Endothelial cell of umbilical vein (primary cell): ENCODE data around the gene RBL1. TPM values are rescaled to one million over a fixed set of nuclear protein-coding genes. Genes with fewer than 3 reads are reported as not detected.

Source experiments
- BruUV-seq: library from RNA; stranded (reverse); fragments of 400-500 nt; replicated peaks from 2 replicates; lab custom pipeline; 2021; lab: Mats Ljungman, UMichigan
- CTCF ChIA-PET: fragments of 300-600, 350-600 bp; sonication (Branson Sonifier 250); formaldehyde crosslinking; loops from one replicate; lab custom pipeline; 2021; ENCODE audit warnings: antibody characterized with exemption, inconsistent platforms; lab: Charles Lee
- POLR2A ChIA-PET: fragments of 300-600, 350-600 bp; sonication (Branson Sonifier 250); formaldehyde crosslinking; loops from one replicate; lab custom pipeline; 2021; ENCODE audit warnings: antibody characterized with exemption, inconsistent platforms; lab: Charles Lee
- DNase-seq: peaks from one replicate; pipeline ENCODE4 v3.0.0-alpha.2; 2011; ENCODE audit warnings: low read depth, low spot score
- FAIRE-seq: peaks from 2 replicates; lab custom pipeline; 2011; peaks lifted over from hg19 to GRCh38; lab: Jason Lieb, UNC
- H2AFZ ChIP-seq: 2 replicates; pipeline ENCODE4 v1.6.0; 2012; ENCODE audit warnings: low read depth, low read length, control low read depth, inconsistent platforms
- H3K27ac ChIP-seq: 2 replicates; pipeline ENCODE4 v1.5.1; 2011; ENCODE audit warnings: low read depth, mild to moderate bottlenecking, control low read depth, low read length, moderate library complexity; ENCODE audit not compliant: insufficient read depth
- H3K27me3 ChIP-seq, 2 experiments: 2 replicates each; pipeline versions ENCODE4 v1.6.0 to v1.6.1; 2011; ENCODE audit warnings: low read length in 2 of 2, mixed read lengths in 1 of 2; ENCODE audit not compliant: control insufficient read depth in 2 of 2, insufficient read depth in 2 of 2
- H3K36me3 ChIP-seq, 2 experiments: 2 replicates in 1 of 2; 3 replicates in 1 of 2; pipeline ENCODE4 v1.5.1; 2011; ENCODE audit warnings: low read length in 2 of 2, mild to moderate bottlenecking in 1 of 2, moderate library complexity in 1 of 2; ENCODE audit not compliant: control insufficient read depth in 2 of 2, insufficient read depth in 2 of 2; ENCODE audit errors: extremely low read depth in 1 of 2
- H3K4me1 ChIP-seq: 3 replicates; pipeline ENCODE4 v1.5.1; 2011; ENCODE audit warnings: mild to moderate bottlenecking, low read length; ENCODE audit not compliant: control insufficient read depth, insufficient read depth; ENCODE audit errors: extremely low read depth
- H3K4me2 ChIP-seq: 2 replicates; pipeline ENCODE4 v1.6.1; 2011; ENCODE audit warnings: low read length, control low read depth, mixed read lengths; ENCODE audit not compliant: insufficient read depth
- H3K4me3 ChIP-seq, 3 experiments: fragments of 200-600 bp in 1 of 3; sonication (generic), shearing (Covaris generic) in 1 of 3; replicated peaks in 1 of 3; 2 replicates each; pipeline ENCODE4 v1.5.1; 2011 to 2016; ENCODE audit warnings: control low read depth in 3 of 3, low read length in 3 of 3, mild to moderate bottlenecking in 2 of 3, inconsistent platforms in 1 of 3, low read depth in 1 of 3, moderate library complexity in 1 of 3; ENCODE audit not compliant: insufficient read depth in 1 of 3
- H3K79me2 ChIP-seq: 2 replicates; pipeline ENCODE4 v1.6.0; 2012; ENCODE audit warnings: low read length, inconsistent platforms; ENCODE audit not compliant: control insufficient read depth, insufficient read depth
- H3K9ac ChIP-seq: replicated peaks from 2 replicates; pipeline ENCODE3; 2011; ENCODE audit warnings: low read length, control low read depth; ENCODE audit not compliant: insufficient read depth; ENCODE audit errors: extremely low read depth
- H3K9me1 ChIP-seq: replicated peaks from 3 replicates; pipeline ENCODE4 v1.6.0; 2011; ENCODE audit warnings: mild to moderate bottlenecking, low read length; ENCODE audit not compliant: control insufficient read depth, insufficient read depth; ENCODE audit errors: extremely low read depth
- H3K9me3 ChIP-seq: replicated peaks from 2 replicates; pipeline ENCODE4 v1.5.1; 2012; ENCODE audit warnings: low read length, inconsistent platforms; ENCODE audit not compliant: control insufficient read depth, insufficient read depth
- H4K20me1 ChIP-seq: replicated peaks from 2 replicates; pipeline ENCODE3; 2011; ENCODE audit warnings: mild to moderate bottlenecking, low read length; ENCODE audit not compliant: control insufficient read depth, insufficient read depth; ENCODE audit errors: extremely low read depth
- CTCF ChIP-seq, 2 donors: IDR thresholded peaks; 1 replicate in 1 of 2; 2 replicates in 1 of 2; pipeline ENCODE4 v1.5.1; 2011; ENCODE audit warnings: low read length in 2 of 2, mild to moderate bottlenecking in 2 of 2, moderate library complexity in 2 of 2, control low read depth in 1 of 2, inconsistent platforms in 1 of 2, low read depth in 1 of 2; ENCODE audit not compliant: insufficient read depth in 1 of 2; ENCODE audit errors: extremely low read depth in 1 of 2
- GATA2 ChIP-seq: IDR thresholded peaks from 2 replicates; pipeline ENCODE4 v1.7.0; 2011; ENCODE audit warnings: low read depth, mild to moderate bottlenecking, moderate library complexity, mixed read lengths, low read length; ENCODE audit not compliant: insufficient read length, insufficient read depth
- POLR2A ChIP-seq: IDR thresholded peaks from 2 replicates; pipeline ENCODE4 v1.6.1; 2012; ENCODE audit warnings: low read depth, mild to moderate bottlenecking, control low read depth, low read length
- dilution Hi-C: fragments of 300-500 bp; cut with MboI; formaldehyde crosslinking; loops from one replicate; pipeline ENCODE4 v1.15.0; 2019; ENCODE audit warnings: low sequenced_read_pairs; ENCODE audit not compliant: extremely low pct_ligation_motif_present
- intact Hi-C: fragments of 100-400 bp; cut with micrococcal nuclease; formaldehyde crosslinking; loops from one replicate; pipeline ENCODE4 v1.10.0; 2022
- polyA plus RNA-seq, 4 experiments: library from polyadenylated mRNA; depleted of rRNA in 3 of 4; stranded (reverse) in 3 of 4; unstranded in 1 of 4; fragments of >200 nt; gene quantifications; 2 replicates each; pipeline versions ENCODE4 v1.2.1 to v1.2.3, GENCODE V29; 2011 to 2012; ENCODE audit warnings: missing spikeins in 1 of 4
- total RNA-seq: library from RNA; stranded (reverse); gene quantifications from 2 replicates; pipeline ENCODE4 v1.2.3, GENCODE V29; 2021

RBL1 gene
- total and polyA plus RNA-seq, 2 donors (not counting 3 experiments of a cell fraction or from before 2014, with no cell fraction given), result 3.1 to 20.1 TPM

GRCh38 chr20:37090407-37090806, 5.4 kb downstream of the RBL1 start:
- no TSS peak for BruUV-seq
- no peak overlapping the region for H3K4me2 ChIP-seq

DNA sequence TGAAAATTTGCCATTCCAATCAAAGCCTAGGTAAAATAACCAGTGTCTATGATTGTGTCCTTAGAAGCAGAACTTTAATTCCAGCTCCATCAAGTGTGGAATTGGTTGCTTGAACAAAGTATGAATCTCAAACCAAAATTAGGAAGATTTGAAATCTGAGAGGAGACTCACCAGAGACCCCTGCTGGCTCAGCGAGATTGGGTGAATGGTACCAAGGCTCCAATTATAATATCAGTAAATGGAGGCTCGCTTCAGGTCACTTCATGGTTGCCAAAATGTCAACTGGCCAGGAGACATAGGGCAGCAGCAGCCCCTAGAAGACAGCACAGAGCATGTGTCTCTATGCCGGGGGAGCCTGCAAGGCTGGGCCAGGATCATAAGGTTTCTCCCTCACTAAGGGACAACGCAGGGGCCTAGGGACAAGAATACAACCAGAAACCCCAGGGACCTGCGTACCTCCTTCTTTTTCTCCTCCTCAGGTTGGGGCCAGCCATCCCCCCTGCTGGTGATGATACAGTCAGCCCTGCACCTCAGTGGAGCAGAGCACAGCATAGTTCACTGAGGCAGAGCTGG, 14.0 kb downstream of the RBL1 start:
- Histone ChIP-seq H3K9me1 (no peaks in the 10 kb centered on the region), H4K20me1 (no peaks in the 10 kb centered on the region), H3K9ac (no peak overlapping the region), H3K27ac (no peak overlapping the region), H3K79me2 (peaks cover 20% of the 10 kb centered on the region), H3K4me2 (no peak overlapping the region), H3K36me3 (no peaks in the 10 kb centered on the region), H3K27me3 (no peaks in the 10 kb centered on the region), H2AFZ (no peak overlapping the region), H3K4me1 (no peaks in the 10 kb centered on the region), H3K4me3 (no peak overlapping the region), H3K9me3 (no peaks in the 10 kb centered on the region)
- DNase-seq, result peak; percentile 16
- TF ChIP-seq CTCF (IDR thresholded peaks at IDR 0.05; ENCODE audit: extremely low read depth in 1 of 2, insufficient read depth in 1 of 2, low read depth in 1 of 2, low read length in 2 of 2) (peak; percentile 22 to 52), POLR2A (no peak)
- dilution Hi-C loops, result no loop called here
- POLR2A ChIA-PET, result no interaction called here
- peak; percentile 55 for FAIRE-seq
- no TSS peak for BruUV-seq
- CTCF ChIA-PET, result interaction anchor here (0.6 to 2.8 kb wide), 3 partner anchors 10 to 1998 kb away, joined by 3 to 22 read pairs (median 4); no protein-coding TSS in a partner anchor
- intact Hi-C loops, result no loop called here

More at GRCh38 chr20:37090407-37090806, 5.4 kb downstream of the RBL1 start:
- FAIRE-seq (no peak), DNase-seq (no peak)
- H4K20me1 ChIP-seq, result no peaks in the 10 kb centered on the region
- no peaks in the 10 kb centered on the region for H3K27me3 ChIP-seq
- H3K9me3 ChIP-seq, result no peaks in the 10 kb centered on the region
- no peak overlapping the region for H3K9ac ChIP-seq
- H3K4me1 ChIP-seq, result peaks cover 9% of the 10 kb centered on the region
- TF ChIP-seq POLR2A (no peak), GATA2 (no peak)
- no peaks in the 10 kb centered on the region for H3K9me1 ChIP-seq
- CTCF ChIA-PET, result no interaction called here
- peaks cover 44% of the 10 kb centered on the region for H3K79me2 ChIP-seq
- H2AFZ ChIP-seq, result no peak overlapping the region
- dilution Hi-C loops (no loop called here), intact Hi-C loops (loop anchor here (10.0 kb wide), 1 partner anchor 84 kb away; the partner anchor contains the start of genes MROH8 and RPN2)
- peaks cover 0 to 3% of the 10 kb centered on the region in 2 experiments for H3K36me3 ChIP-seq
- H3K4me3 ChIP-seq, result no peak overlapping the region
- POLR2A ChIA-PET, result no interaction called here
- no peak overlapping the region for H3K27ac ChIP-seq
